Stimulated activated naive CD8-positive, alpha-beta T cell treated with anti-CD3 and anti-CD28 coated beads, Interleukin-15, Interleukin-2, amounts not matched to agents 100 ng/mL and 50 ng/mL, for 24 hours (primary cell): ENCODE results near the gene VPS39.
A peak's percentile ranks its signal among the peaks of the same experiment; 100 is the strongest.

Experiments used
- H3K27ac Mint-ChIP-seq: one replicate; pipeline ENCODE4 v1.8.0; 2021; ENCODE audit warnings: mild to moderate bottlenecking, mixed read lengths
- H3K27me3 Mint-ChIP-seq: one replicate; pipeline ENCODE4 v1.8.0; 2021; ENCODE audit warnings: mixed read lengths
- H3K36me3 Mint-ChIP-seq: one replicate; pipeline ENCODE4 v1.8.0; 2021; ENCODE audit warnings: low read depth, mixed read lengths
- H3K4me1 Mint-ChIP-seq: one replicate; pipeline ENCODE4 v1.8.0; 2021; ENCODE audit warnings: low read depth, mixed read lengths
- H3K4me3 Mint-ChIP-seq: one replicate; pipeline ENCODE4 v1.8.0; 2021; ENCODE audit warnings: mild to moderate bottlenecking, mixed read lengths
- H3K9me3 Mint-ChIP-seq: one replicate; pipeline ENCODE4 v1.8.0; 2021; ENCODE audit warnings: mixed read lengths

The VPS39 gene

GRCh38 chr15:42214600-42214999, 6.5 kb upstream of the VPS39 start:
- Mint-ChIP-seq H3K36me3 (peaks cover 64% of the 10 kb centered on the region), H3K9me3 (no peaks in the 10 kb centered on the region), H3K27ac (peak overlapping the region; percentile 66), H3K4me1 (peaks cover 27% of the 10 kb centered on the region), H3K4me3 (no peak overlapping the region), H3K27me3 (no peaks in the 10 kb centered on the region)

GRCh38 chr15:42213511-42213910, 5.4 kb upstream of the VPS39 start:
- H3K4me3 Mint-ChIP-seq: no peak overlapping the region

GRCh38 chr15:42210696-42211095, 2.6 kb upstream of the VPS39 start:
- H3K36me3 Mint-ChIP-seq: peaks cover 48% of the 10 kb centered on the region
- peaks cover 3% of the 10 kb centered on the region for H3K9me3 Mint-ChIP-seq
- no peak overlapping the region for H3K27ac Mint-ChIP-seq
- no peak overlapping the region for H3K4me3 Mint-ChIP-seq
- no peaks in the 10 kb centered on the region for H3K27me3 Mint-ChIP-seq
- peaks cover 31% of the 10 kb centered on the region for H3K4me1 Mint-ChIP-seq

More at GRCh38 chr15:42213511-42213910, 5.4 kb upstream of the VPS39 start:
- Mint-ChIP-seq H3K27ac (no peak overlapping the region), H3K36me3 (peaks cover 55% of the 10 kb centered on the region), H3K27me3 (no peaks in the 10 kb centered on the region), H3K4me1 (peaks cover 23% of the 10 kb centered on the region), H3K9me3 (no peaks in the 10 kb centered on the region)

GRCh38 chr15:42206406-42206805, 1.7 kb downstream of the VPS39 start:
- Mint-ChIP-seq H3K4me1 (peaks cover 44% of the 10 kb centered on the region), H3K4me3 (peak overlapping the region; percentile 99), H3K27me3 (no peaks in the 10 kb centered on the region), H3K27ac (peak overlapping the region; percentile 59), H3K36me3 (peaks cover 28% of the 10 kb centered on the region), H3K9me3 (peaks cover 3% of the 10 kb centered on the region)

- Mint-ChIP-seq H3K9me3 (peaks cover 3% of the 10 kb centered on the region), H3K27ac (no peak overlapping the region), H3K4me3 (no peak overlapping the region), H3K4me1 (peaks cover 44% of the 10 kb centered on the region), H3K36me3 (peaks cover 36% of the 10 kb centered on the region), H3K27me3 (no peaks in the 10 kb centered on the region)
These were observed 4.2 kb downstream of the VPS39 start for GRCh38 chr15:42203891-42204290.

- H3K36me3 Mint-ChIP-seq: peaks cover 38% of the 10 kb centered on the region
- H3K27ac Mint-ChIP-seq: no peak overlapping the region
- H3K4me3 Mint-ChIP-seq: no peak overlapping the region
- peaks cover 41% of the 10 kb centered on the region for H3K4me1 Mint-ChIP-seq
- no peaks in the 10 kb centered on the region for H3K9me3 Mint-ChIP-seq
- no peaks in the 10 kb centered on the region for H3K27me3 Mint-ChIP-seq
These were observed 5.5 kb downstream of the VPS39 start for GRCh38 chr15:42202653-42203052.

- Mint-ChIP-seq H3K36me3 (peaks cover 40% of the 10 kb centered on the region), H3K27ac (no peak overlapping the region)
These were observed 6.3 kb downstream of the VPS39 start for GRCh38 chr15:42201801-42202200.

GRCh38 chr15:42199126-42199525, 9.0 kb downstream of the VPS39 start:
- H3K36me3 Mint-ChIP-seq: peaks cover 49% of the 10 kb centered on the region
- H3K4me1 Mint-ChIP-seq: peaks cover 15% of the 10 kb centered on the region
- H3K4me3 Mint-ChIP-seq: no peak overlapping the region
- no peaks in the 10 kb centered on the region for H3K27me3 Mint-ChIP-seq
- H3K9me3 Mint-ChIP-seq: no peaks in the 10 kb centered on the region
- H3K27ac Mint-ChIP-seq: no peak overlapping the region

More at GRCh38 chr15:42201801-42202200, 6.3 kb downstream of the VPS39 start:
- no peak overlapping the region for H3K4me3 Mint-ChIP-seq
- no peaks in the 10 kb centered on the region for H3K27me3 Mint-ChIP-seq
- no peaks in the 10 kb centered on the region for H3K9me3 Mint-ChIP-seq
- H3K4me1 Mint-ChIP-seq: peaks cover 33% of the 10 kb centered on the region

- H3K4me1 Mint-ChIP-seq: peaks cover 15% of the 10 kb centered on the region
- no peaks in the 10 kb centered on the region for H3K9me3 Mint-ChIP-seq
- H3K36me3 Mint-ChIP-seq: peaks cover 54% of the 10 kb centered on the region
- no peaks in the 10 kb centered on the region for H3K27me3 Mint-ChIP-seq
- H3K4me3 Mint-ChIP-seq: no peak overlapping the region
- H3K27ac Mint-ChIP-seq: no peak overlapping the region
These were observed 9.6 kb downstream of the VPS39 start for GRCh38 chr15:42198516-42198915.

GRCh38 chr15:42194513-42194912, 13.6 kb downstream of the VPS39 start:
- H3K27ac Mint-ChIP-seq: peak overlapping the region; percentile 70
- H3K36me3 Mint-ChIP-seq: peaks cover 66% of the 10 kb centered on the region
- peaks cover 46% of the 10 kb centered on the region for H3K4me1 Mint-ChIP-seq
- H3K27me3 Mint-ChIP-seq: no peaks in the 10 kb centered on the region
- no peaks in the 10 kb centered on the region for H3K9me3 Mint-ChIP-seq
- H3K4me3 Mint-ChIP-seq: no peak overlapping the region

- Mint-ChIP-seq H3K4me3 (peak overlapping the region; percentile 31), H3K27ac (peak overlapping the region; percentile 80), H3K4me1 (peaks cover 52% of the 10 kb centered on the region), H3K9me3 (no peaks in the 10 kb centered on the region), H3K36me3 (peaks cover 67% of the 10 kb centered on the region), H3K27me3 (no peaks in the 10 kb centered on the region)
These were observed 14.7 kb downstream of the VPS39 start for GRCh38 chr15:42193383-42193782.

GRCh38 chr15:42191610-42192346, 16.3 kb downstream of the VPS39 start:
- peak overlapping the region; percentile 6 for H3K27ac Mint-ChIP-seq
- H3K36me3 Mint-ChIP-seq: peaks cover 71% of the 10 kb centered on the region
- no peaks in the 10 kb centered on the region for H3K27me3 Mint-ChIP-seq
- no peak overlapping the region for H3K4me3 Mint-ChIP-seq
- H3K9me3 Mint-ChIP-seq: no peaks in the 10 kb centered on the region
- peaks cover 52% of the 10 kb centered on the region for H3K4me1 Mint-ChIP-seq

GRCh38 chr15:42190370-42190769, 17.7 kb downstream of the VPS39 start:
- Mint-ChIP-seq H3K27ac (peak overlapping the region; percentile 14), H3K4me3 (no peak overlapping the region), H3K9me3 (no peaks in the 10 kb centered on the region), H3K27me3 (no peaks in the 10 kb centered on the region), H3K36me3 (peaks cover 74% of the 10 kb centered on the region), H3K4me1 (peaks cover 52% of the 10 kb centered on the region)

GRCh38 chr15:42185801-42186200, 22.3 kb downstream of the VPS39 start:
- H3K4me1 Mint-ChIP-seq: peaks cover 17% of the 10 kb centered on the region
- H3K27me3 Mint-ChIP-seq: no peaks in the 10 kb centered on the region
- H3K4me3 Mint-ChIP-seq: no peak overlapping the region
- peaks cover 87% of the 10 kb centered on the region for H3K36me3 Mint-ChIP-seq
- no peak overlapping the region for H3K27ac Mint-ChIP-seq
- H3K9me3 Mint-ChIP-seq: no peaks in the 10 kb centered on the region

- no peak overlapping the region for H3K4me3 Mint-ChIP-seq
- H3K4me1 Mint-ChIP-seq: peaks cover 6% of the 10 kb centered on the region
- H3K9me3 Mint-ChIP-seq: no peaks in the 10 kb centered on the region
- H3K36me3 Mint-ChIP-seq: peaks cover 86% of the 10 kb centered on the region
- no peaks in the 10 kb centered on the region for H3K27me3 Mint-ChIP-seq
- no peak overlapping the region for H3K27ac Mint-ChIP-seq
These were observed 23.4 kb downstream of the VPS39 start for GRCh38 chr15:42184736-42185135.

- Mint-ChIP-seq H3K27ac (no peak overlapping the region), H3K4me1 (peaks cover 5% of the 10 kb centered on the region), H3K4me3 (no peak overlapping the region), H3K27me3 (no peaks in the 10 kb centered on the region), H3K9me3 (no peaks in the 10 kb centered on the region), H3K36me3 (peaks cover 86% of the 10 kb centered on the region)
These were observed 23.8 kb downstream of the VPS39 start for GRCh38 chr15:42184296-42184695.
